Large intestine (tissue), 3 donors: Measurements from ENCODE around the gene OPRM1. TPM values are rescaled to one million over a fixed set of nuclear protein-coding genes. Genes with fewer than 3 reads are reported as not detected.
A peak's percentile ranks its signal among the peaks of the same experiment; 100 is the strongest.

Experiments
- DNase-seq, 2 donors: peaks; one replicate each; pipeline versions ENCODE4 v3.0.0 to v3.0.0-alpha.2; 2013
- H3K27ac ChIP-seq: one replicate; pipeline ENCODE4 v1.5.1; 2013; ENCODE audit warnings: low read length
- H3K27me3 ChIP-seq: 2 replicates; pipeline ENCODE4 v1.6.1; 2013; ENCODE audit warnings: low read length; ENCODE audit not compliant: control insufficient read depth, insufficient read depth
- H3K36me3 ChIP-seq: 2 replicates; pipeline ENCODE4 v1.6.1; 2013; ENCODE audit warnings: low read length; ENCODE audit not compliant: control insufficient read depth, insufficient read depth
- H3K4me1 ChIP-seq: one replicate; pipeline ENCODE4 v1.6.1; 2013; ENCODE audit warnings: low read length; ENCODE audit not compliant: control insufficient read depth, insufficient read depth
- H3K4me3 ChIP-seq: one replicate; pipeline ENCODE4 v1.5.1; 2013; ENCODE audit warnings: low read length
- H3K9me3 ChIP-seq: one replicate; pipeline ENCODE4 v1.6.1; 2013; ENCODE audit warnings: mild to moderate bottlenecking, low read depth, low read length, moderate library complexity; ENCODE audit not compliant: control insufficient read depth
- WGBS: methylation state at CpG from one replicate; pipeline ENCODE4 v1.1.5; 2013; ENCODE audit warnings: low lambda C conversion rate; ENCODE audit not compliant: insufficient coverage; 5-methylcytosine and 5-hydroxymethylcytosine counted together
- polyA plus RNA-seq: library from polyadenylated mRNA; unstranded; fragments of 120-200 nt; gene quantifications from one replicate; pipeline ENCODE4 v1.2.1, GENCODE V29; 2013

OPRM1 gene
- polyA plus RNA-seq, 1 donor, result 0.67 TPM

DNA sequence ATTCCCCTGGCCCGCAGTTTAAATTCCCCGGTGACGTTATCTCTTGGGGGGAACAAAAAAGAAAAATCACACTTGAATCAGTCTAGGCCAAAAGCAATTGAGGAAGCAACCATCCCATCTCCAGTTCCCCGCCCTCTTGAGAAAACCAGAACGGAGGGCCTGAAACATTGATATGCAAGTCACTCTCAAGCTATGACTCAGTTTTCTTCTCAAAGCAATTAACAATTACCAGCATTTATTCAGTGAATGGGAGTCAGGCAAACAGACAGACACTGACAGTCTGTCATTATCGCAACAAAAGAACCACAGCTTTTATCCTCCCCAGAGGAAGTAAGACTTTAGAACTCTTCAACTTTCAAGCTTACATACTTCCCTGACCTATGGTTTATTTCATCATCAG lies 100.9 kb downstream of the OPRM1 start:
- WGBS, result no CpG with 5 or more reads among the region's 6 CpGs
- no peaks in the 10 kb centered on the region for H3K4me1 ChIP-seq
- H3K36me3 ChIP-seq, result no peaks in the 10 kb centered on the region
- DNase-seq, result no peak
- no peaks in the 10 kb centered on the region for H3K27me3 ChIP-seq
- H3K4me3 ChIP-seq, result no peak overlapping the region
- H3K9me3 ChIP-seq, result no peaks in the 10 kb centered on the region
- no peak overlapping the region for H3K27ac ChIP-seq

DNA sequence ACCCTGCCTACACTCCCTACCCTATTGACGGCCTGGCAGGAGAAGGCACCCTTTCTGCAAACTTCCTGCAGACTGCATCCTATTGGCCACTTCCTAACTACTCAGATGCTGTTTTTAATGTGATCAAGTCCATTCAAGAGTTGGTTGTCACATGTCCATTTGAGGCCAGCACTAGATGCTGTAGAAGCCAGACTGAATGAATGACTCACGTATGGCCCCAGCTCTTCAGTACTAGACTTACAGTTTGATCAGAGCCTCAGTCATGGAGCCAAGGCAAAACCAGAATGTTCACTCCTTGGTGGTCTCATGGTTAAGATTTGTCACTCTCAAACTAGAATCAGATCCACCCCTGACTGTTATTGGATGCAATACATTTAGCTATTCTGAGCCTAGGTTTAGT lies 101.7 kb downstream of the OPRM1 start:
- Histone ChIP-seq H3K36me3 (no peaks in the 10 kb centered on the region), H3K9me3 (no peaks in the 10 kb centered on the region), H3K27ac (no peak overlapping the region), H3K4me3 (no peak overlapping the region), H3K4me1 (no peaks in the 10 kb centered on the region), H3K27me3 (no peaks in the 10 kb centered on the region)
- no CpG with 5 or more reads among the region's 2 CpGs for WGBS
- DNase-seq, result no peak

DNA sequence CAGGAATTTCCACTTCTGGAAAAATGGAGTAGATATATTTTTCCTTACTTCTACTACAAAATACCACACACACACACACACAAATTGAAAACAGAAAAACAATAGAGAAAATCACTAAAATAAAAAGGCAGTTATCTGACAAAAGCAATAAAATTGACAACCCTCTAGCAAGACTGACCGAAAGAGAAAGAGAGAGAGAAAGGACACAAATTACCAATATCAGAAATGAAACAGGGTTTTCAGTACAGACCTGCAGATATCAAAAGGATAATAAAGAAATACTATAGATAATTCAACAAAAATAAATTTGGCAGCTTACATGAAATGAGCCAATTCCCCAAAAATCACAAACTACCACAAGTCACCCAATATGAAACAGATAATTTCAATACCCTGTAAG lies 104.7 kb downstream of the OPRM1 start:
- Histone ChIP-seq H3K4me3 (no peak overlapping the region), H3K27ac (no peak overlapping the region), H3K4me1 (no peaks in the 10 kb centered on the region), H3K9me3 (no peaks in the 10 kb centered on the region), H3K36me3 (no peaks in the 10 kb centered on the region), H3K27me3 (no peaks in the 10 kb centered on the region)
- 89% methylated on average over 1 of the region's 1 CpG for WGBS
- no peak for DNase-seq

DNA sequence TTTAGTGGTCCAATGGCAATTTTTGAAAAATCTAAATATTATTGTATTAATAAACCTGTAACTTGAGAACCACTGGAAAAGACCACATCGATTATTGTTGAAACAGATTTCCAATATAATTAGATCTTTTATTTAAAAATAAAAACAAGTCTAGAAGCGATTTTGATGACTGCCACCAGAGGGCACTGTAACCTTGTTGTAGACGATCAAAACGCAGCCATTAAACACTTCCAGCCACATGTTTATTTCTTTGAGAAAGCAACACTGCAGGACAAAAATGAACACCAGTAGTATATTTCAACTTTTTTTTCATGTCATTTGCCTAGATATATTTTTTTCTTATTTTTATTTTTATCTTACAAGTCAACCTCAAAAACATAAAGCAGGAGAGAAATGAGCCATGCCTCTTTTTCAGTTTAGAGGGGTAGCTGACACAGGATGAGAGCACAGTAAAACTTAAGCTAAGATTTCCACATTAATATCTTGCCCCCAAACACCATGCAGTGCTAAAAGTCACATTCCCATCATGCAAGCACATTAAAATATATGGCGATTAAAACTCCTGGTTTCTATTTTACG lies 115.4 kb downstream of the OPRM1 start:
- Histone ChIP-seq H3K4me3 (no peak overlapping the region), H3K9me3 (no peaks in the 10 kb centered on the region), H3K36me3 (no peaks in the 10 kb centered on the region), H3K4me1 (no peaks in the 10 kb centered on the region), H3K27ac (no peak overlapping the region), H3K27me3 (no peaks in the 10 kb centered on the region)
- peak; percentile 32 to 47 for DNase-seq
- WGBS, result 40% methylated on average over 5 of the region's 6 CpGs

DNA sequence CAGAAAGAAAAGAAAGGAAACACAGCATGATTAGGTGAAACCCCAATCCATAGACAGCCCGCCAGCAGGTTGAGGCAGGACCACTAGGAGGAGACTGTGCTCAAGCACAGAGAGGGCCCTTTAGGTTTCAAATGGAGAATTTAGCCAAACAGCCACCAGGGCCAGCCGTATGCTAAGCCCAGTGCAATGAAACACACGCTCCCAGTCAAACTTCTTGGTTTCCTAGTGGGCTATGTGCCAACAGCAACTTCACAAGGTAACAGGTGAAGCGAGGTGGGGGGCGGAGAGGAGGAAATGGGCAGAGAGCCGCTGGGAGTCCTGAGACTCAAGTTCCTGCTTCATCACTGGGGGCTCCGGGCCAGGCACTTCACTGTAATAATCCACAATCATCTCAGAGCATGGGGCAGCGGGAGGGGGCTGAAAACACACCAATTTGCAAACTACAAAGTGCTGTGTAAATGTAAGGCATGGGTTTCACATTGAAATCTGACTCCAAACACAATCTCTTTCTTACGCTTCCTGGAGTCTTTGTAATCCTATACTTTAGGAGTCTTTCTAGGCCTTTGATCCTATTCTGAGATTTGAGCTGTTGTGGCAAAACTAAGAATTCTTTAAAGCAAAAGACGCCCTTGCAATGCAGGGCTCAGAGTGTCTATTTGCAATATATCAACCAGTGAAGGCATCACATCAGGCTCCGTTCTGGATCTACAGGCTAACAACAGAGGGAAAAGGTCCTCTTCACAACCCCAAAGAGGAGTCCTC lies 117.3 kb downstream of the OPRM1 start:
- Histone ChIP-seq H3K4me1 (no peaks in the 10 kb centered on the region), H3K4me3 (no peak overlapping the region), H3K27ac (no peak overlapping the region), H3K36me3 (no peaks in the 10 kb centered on the region), H3K27me3 (no peaks in the 10 kb centered on the region), H3K9me3 (no peaks in the 10 kb centered on the region)
- 100% methylated on average over 1 of the region's 11 CpGs for WGBS
- no peak for DNase-seq

DNA sequence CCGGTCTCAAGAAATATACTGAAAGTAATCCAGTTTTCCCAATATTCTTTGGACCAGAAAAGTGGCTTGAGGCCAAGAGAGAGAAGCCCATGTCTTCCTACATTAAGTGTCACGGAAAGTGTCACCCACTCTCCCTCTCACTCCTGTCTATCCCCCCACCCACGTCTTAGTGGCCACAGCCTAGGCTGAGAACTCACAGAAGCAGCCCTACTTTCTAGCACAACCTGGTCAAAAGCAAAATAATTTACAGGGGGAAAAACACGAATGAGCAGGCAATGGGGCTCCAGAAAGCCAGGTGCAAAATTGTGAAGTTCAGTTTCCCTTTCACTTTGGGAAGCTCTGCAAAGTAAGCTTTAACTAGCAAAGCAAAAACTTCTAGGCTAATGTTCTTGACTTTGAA lies 118.0 kb downstream of the OPRM1 start:
- H3K27ac ChIP-seq, result no peak overlapping the region
- H3K9me3 ChIP-seq, result no peaks in the 10 kb centered on the region
- peaks cover 2% of the 10 kb centered on the region for H3K27me3 ChIP-seq
- H3K36me3 ChIP-seq, result no peaks in the 10 kb centered on the region
- H3K4me1 ChIP-seq, result no peaks in the 10 kb centered on the region
- 33% methylated on average over 1 of the region's 4 CpGs for WGBS
- DNase-seq, result no peak
- H3K4me3 ChIP-seq, result no peak overlapping the region

DNA sequence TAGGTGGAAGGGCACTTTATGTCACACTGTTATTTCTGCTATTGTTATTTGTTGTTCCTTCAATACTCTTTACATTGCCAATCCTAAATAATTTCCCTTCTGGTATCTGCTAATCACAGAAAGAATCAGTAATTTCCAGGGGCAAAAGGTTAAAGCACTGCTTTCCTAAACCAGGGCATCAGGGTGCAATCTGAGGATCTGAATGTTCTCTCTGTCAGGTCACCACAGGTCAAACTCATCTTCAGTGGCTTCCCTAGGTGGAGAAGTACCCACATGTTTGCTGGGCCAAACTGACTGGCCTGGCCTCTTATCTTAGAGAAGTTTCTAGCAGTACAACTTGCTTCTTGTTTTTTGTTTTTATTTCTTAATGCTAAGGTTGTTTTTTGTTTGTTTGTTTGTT lies 118.7 kb downstream of the OPRM1 start:
- H3K27me3 ChIP-seq, result peaks cover 2% of the 10 kb centered on the region
- no peaks in the 10 kb centered on the region for H3K9me3 ChIP-seq
- no peak for DNase-seq
- H3K4me1 ChIP-seq, result no peaks in the 10 kb centered on the region
- no peak overlapping the region for H3K27ac ChIP-seq
- H3K4me3 ChIP-seq, result no peak overlapping the region
- no peaks in the 10 kb centered on the region for H3K36me3 ChIP-seq

DNA sequence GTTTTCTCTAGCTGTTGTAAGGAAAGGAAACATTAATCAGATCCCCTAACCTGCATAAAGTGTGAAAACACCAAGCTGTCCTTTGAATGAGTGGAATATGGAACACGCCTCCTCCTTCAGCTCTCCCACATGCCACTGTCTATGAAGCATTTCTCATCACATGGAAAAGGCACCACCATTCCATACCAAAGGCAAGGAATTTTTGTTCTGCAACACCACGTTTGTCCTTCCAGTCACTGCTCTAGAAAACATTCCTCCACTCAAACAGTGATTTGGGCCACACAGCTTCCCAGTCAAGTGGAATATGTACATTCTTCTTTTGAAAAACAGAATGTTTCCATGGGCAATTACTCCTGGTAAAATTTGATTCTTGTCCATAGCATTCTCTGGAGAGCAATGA lies 120.1 kb downstream of the OPRM1 start:
- WGBS, result no CpG with 5 or more reads among the region's 2 CpGs
- no peak for DNase-seq
- Histone ChIP-seq H3K36me3 (no peaks in the 10 kb centered on the region), H3K4me3 (no peak overlapping the region), H3K4me1 (no peaks in the 10 kb centered on the region), H3K27me3 (peaks cover 2% of the 10 kb centered on the region), H3K27ac (no peak overlapping the region), H3K9me3 (no peaks in the 10 kb centered on the region)

DNA sequence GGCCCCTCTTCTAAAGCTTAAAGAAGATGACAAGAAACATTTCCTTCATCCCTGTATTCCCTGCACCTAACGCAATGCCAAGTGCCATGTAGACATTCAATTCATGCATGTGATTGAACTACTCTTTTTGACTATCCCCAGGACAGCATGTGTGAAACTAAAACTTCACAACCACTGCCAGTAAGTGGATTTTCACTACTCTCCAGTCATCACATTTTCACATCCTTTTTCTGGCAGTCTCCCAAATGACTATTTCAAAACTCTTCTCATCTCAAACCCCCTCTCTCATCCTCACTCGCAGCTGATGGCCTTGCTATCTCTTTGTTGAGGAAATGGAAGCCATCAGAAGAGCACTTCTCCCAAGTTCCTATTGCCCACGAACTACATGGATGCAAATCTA lies 122.6 kb downstream of the OPRM1 start:
- H3K9me3 ChIP-seq, result no peaks in the 10 kb centered on the region
- H3K36me3 ChIP-seq, result no peaks in the 10 kb centered on the region
- DNase-seq, result no peak
- H3K4me1 ChIP-seq, result no peaks in the 10 kb centered on the region
- 100% methylated on average over 1 of the region's 3 CpGs for WGBS
- no peak overlapping the region for H3K27ac ChIP-seq
- no peak overlapping the region for H3K4me3 ChIP-seq
- peaks cover 2% of the 10 kb centered on the region for H3K27me3 ChIP-seq

DNA sequence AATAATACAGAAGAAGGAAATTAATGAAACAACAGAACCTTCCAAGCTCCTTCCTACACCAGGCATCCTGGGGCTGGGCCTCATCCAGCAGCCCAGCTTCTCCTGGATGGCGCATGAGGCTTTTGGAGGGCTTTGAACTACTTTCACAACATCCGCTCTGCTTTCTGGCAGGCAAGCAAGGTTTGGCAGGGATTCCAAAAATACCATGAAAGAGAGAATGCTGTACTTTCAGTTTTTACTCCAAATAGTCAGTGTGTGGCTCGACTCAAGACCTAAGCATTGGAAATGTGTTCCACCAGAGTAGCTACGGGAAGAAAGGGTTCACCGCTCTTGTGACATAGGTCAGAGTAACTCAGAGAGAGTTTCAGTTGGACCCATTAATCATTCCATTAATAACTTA lies 125.4 kb downstream of the OPRM1 start:
- no CpG with 5 or more reads among the region's 5 CpGs for WGBS
- no peak overlapping the region for H3K4me3 ChIP-seq
- peaks cover 2% of the 10 kb centered on the region for H3K27me3 ChIP-seq
- H3K4me1 ChIP-seq, result no peaks in the 10 kb centered on the region
- H3K27ac ChIP-seq, result no peak overlapping the region
- H3K36me3 ChIP-seq, result no peaks in the 10 kb centered on the region
- peak in 1 of 2 donors; percentile 37 for DNase-seq
- H3K9me3 ChIP-seq, result no peaks in the 10 kb centered on the region

DNA sequence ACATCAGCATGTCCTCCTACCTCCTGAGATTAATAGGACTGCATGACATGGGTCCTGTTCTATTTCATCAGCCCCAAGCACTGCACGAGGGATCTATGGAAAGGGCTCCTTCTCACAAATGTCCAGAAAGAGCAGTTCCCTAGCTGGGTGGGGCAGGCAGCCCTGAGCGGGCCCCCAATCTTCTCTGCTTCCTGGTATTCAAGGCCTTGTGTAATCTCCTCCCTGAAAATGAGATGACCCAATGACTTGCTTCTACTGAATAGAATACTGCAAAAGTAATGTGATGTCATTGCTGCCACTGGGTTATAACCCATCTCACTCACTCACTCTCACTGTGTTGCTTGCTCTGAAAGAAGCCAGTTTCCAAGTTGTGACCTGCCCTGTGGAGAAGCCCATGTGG lies 126.4 kb downstream of the OPRM1 start:
- Histone ChIP-seq H3K4me3 (no peak overlapping the region), H3K9me3 (no peaks in the 10 kb centered on the region), H3K36me3 (no peaks in the 10 kb centered on the region), H3K27ac (no peak overlapping the region), H3K27me3 (peaks cover 2% of the 10 kb centered on the region), H3K4me1 (no peaks in the 10 kb centered on the region)
- no peak for DNase-seq
- no CpG with 5 or more reads among the region's 2 CpGs for WGBS
